Endothelial cell of umbilical vein (primary cell): ENCODE results near the gene VAV2. TPM values are rescaled to one million over a fixed set of nuclear protein-coding genes. Genes with fewer than 3 reads are reported as not detected.

Experiments
- BruUV-seq: library from RNA; stranded (reverse); fragments of 400-500 nt; replicated peaks from 2 replicates; lab custom pipeline; 2021; lab: Mats Ljungman, UMichigan
- CTCF ChIA-PET: fragments of 300-600, 350-600 bp; sonication (Branson Sonifier 250); formaldehyde crosslinking; loops from one replicate; lab custom pipeline; 2021; ENCODE audit warnings: antibody characterized with exemption, inconsistent platforms; lab: Charles Lee
- POLR2A ChIA-PET: fragments of 300-600, 350-600 bp; sonication (Branson Sonifier 250); formaldehyde crosslinking; loops from one replicate; lab custom pipeline; 2021; ENCODE audit warnings: antibody characterized with exemption, inconsistent platforms; lab: Charles Lee
- DNase-seq: peaks from one replicate; pipeline ENCODE4 v3.0.0-alpha.2; 2011; ENCODE audit warnings: low read depth, low spot score
- FAIRE-seq: peaks from 2 replicates; lab custom pipeline; 2011; peaks lifted over from hg19 to GRCh38; lab: Jason Lieb, UNC
- H2AFZ ChIP-seq: 2 replicates; pipeline ENCODE4 v1.6.0; 2012; ENCODE audit warnings: low read depth, low read length, control low read depth, inconsistent platforms
- H3K27ac ChIP-seq: 2 replicates; pipeline ENCODE4 v1.5.1; 2011; ENCODE audit warnings: low read depth, mild to moderate bottlenecking, control low read depth, low read length, moderate library complexity; ENCODE audit not compliant: insufficient read depth
- H3K27me3 ChIP-seq, 2 experiments: 2 replicates each; pipeline versions ENCODE4 v1.6.0 to v1.6.1; 2011; ENCODE audit warnings: low read length in 2 of 2, mixed read lengths in 1 of 2; ENCODE audit not compliant: control insufficient read depth in 2 of 2, insufficient read depth in 2 of 2
- H3K36me3 ChIP-seq, 2 experiments: 2 replicates in 1 of 2; 3 replicates in 1 of 2; pipeline ENCODE4 v1.5.1; 2011; ENCODE audit warnings: low read length in 2 of 2, mild to moderate bottlenecking in 1 of 2, moderate library complexity in 1 of 2; ENCODE audit not compliant: control insufficient read depth in 2 of 2, insufficient read depth in 2 of 2; ENCODE audit errors: extremely low read depth in 1 of 2
- H3K4me1 ChIP-seq: 3 replicates; pipeline ENCODE4 v1.5.1; 2011; ENCODE audit warnings: mild to moderate bottlenecking, low read length; ENCODE audit not compliant: control insufficient read depth, insufficient read depth; ENCODE audit errors: extremely low read depth
- H3K4me2 ChIP-seq: 2 replicates; pipeline ENCODE4 v1.6.1; 2011; ENCODE audit warnings: low read length, control low read depth, mixed read lengths; ENCODE audit not compliant: insufficient read depth
- H3K4me3 ChIP-seq, 3 experiments: fragments of 200-600 bp in 1 of 3; sonication (generic), shearing (Covaris generic) in 1 of 3; replicated peaks in 1 of 3; 2 replicates each; pipeline ENCODE4 v1.5.1; 2011 to 2016; ENCODE audit warnings: control low read depth in 3 of 3, low read length in 3 of 3, mild to moderate bottlenecking in 2 of 3, inconsistent platforms in 1 of 3, low read depth in 1 of 3, moderate library complexity in 1 of 3; ENCODE audit not compliant: insufficient read depth in 1 of 3
- H3K79me2 ChIP-seq: 2 replicates; pipeline ENCODE4 v1.6.0; 2012; ENCODE audit warnings: low read length, inconsistent platforms; ENCODE audit not compliant: control insufficient read depth, insufficient read depth
- H3K9ac ChIP-seq: replicated peaks from 2 replicates; pipeline ENCODE3; 2011; ENCODE audit warnings: low read length, control low read depth; ENCODE audit not compliant: insufficient read depth; ENCODE audit errors: extremely low read depth
- H3K9me1 ChIP-seq: replicated peaks from 3 replicates; pipeline ENCODE4 v1.6.0; 2011; ENCODE audit warnings: mild to moderate bottlenecking, low read length; ENCODE audit not compliant: control insufficient read depth, insufficient read depth; ENCODE audit errors: extremely low read depth
- H3K9me3 ChIP-seq: replicated peaks from 2 replicates; pipeline ENCODE4 v1.5.1; 2012; ENCODE audit warnings: low read length, inconsistent platforms; ENCODE audit not compliant: control insufficient read depth, insufficient read depth
- H4K20me1 ChIP-seq: replicated peaks from 2 replicates; pipeline ENCODE3; 2011; ENCODE audit warnings: mild to moderate bottlenecking, low read length; ENCODE audit not compliant: control insufficient read depth, insufficient read depth; ENCODE audit errors: extremely low read depth
- CTCF ChIP-seq, 2 donors: IDR thresholded peaks; 1 replicate in 1 of 2; 2 replicates in 1 of 2; pipeline ENCODE4 v1.5.1; 2011; ENCODE audit warnings: low read length in 2 of 2, mild to moderate bottlenecking in 2 of 2, moderate library complexity in 2 of 2, control low read depth in 1 of 2, inconsistent platforms in 1 of 2, low read depth in 1 of 2; ENCODE audit not compliant: insufficient read depth in 1 of 2; ENCODE audit errors: extremely low read depth in 1 of 2
- EZH2 ChIP-seq: IDR thresholded peaks from 2 replicates; pipeline ENCODE4 v1.6.1; 2012; ENCODE audit warnings: borderline replicate concordance, low read depth, mild to moderate bottlenecking, moderate library complexity, low read length, inconsistent platforms; ENCODE audit not compliant: severe bottlenecking
- FOS ChIP-seq: IDR thresholded peaks from 2 replicates; pipeline ENCODE4 v1.6.1; 2011; ENCODE audit warnings: mild to moderate bottlenecking, low read length, moderate library complexity, borderline replicate concordance; ENCODE audit not compliant: insufficient read depth
- GATA2 ChIP-seq: IDR thresholded peaks from 2 replicates; pipeline ENCODE4 v1.7.0; 2011; ENCODE audit warnings: low read depth, mild to moderate bottlenecking, moderate library complexity, mixed read lengths, low read length; ENCODE audit not compliant: insufficient read length, insufficient read depth
- JUN ChIP-seq: IDR thresholded peaks from 2 replicates; pipeline ENCODE4 v1.6.1; 2011; ENCODE audit warnings: borderline replicate concordance, low read depth; ENCODE audit not compliant: insufficient read length, insufficient read depth
- MAX ChIP-seq: IDR thresholded peaks from 2 replicates; pipeline ENCODE4 v1.6.1; 2011; ENCODE audit not compliant: insufficient read depth, insufficient read length
- MYC ChIP-seq: IDR thresholded peaks from one replicate; pipeline ENCODE4 v1.6.1; 2011; ENCODE audit warnings: mild to moderate bottlenecking, low read depth, low read length
- POLR2A ChIP-seq: IDR thresholded peaks from 2 replicates; pipeline ENCODE4 v1.6.1; 2012; ENCODE audit warnings: low read depth, mild to moderate bottlenecking, control low read depth, low read length
- POLR2AphosphoS5 ChIP-seq: IDR thresholded peaks from 2 replicates; pipeline ENCODE4 v1.6.1; 2012; ENCODE audit warnings: low read depth, mild to moderate bottlenecking, control low read depth, low read length, moderate library complexity; ENCODE audit not compliant: insufficient read depth
- dilution Hi-C: fragments of 300-500 bp; cut with MboI; formaldehyde crosslinking; loops from one replicate; pipeline ENCODE4 v1.15.0; 2019; ENCODE audit warnings: low sequenced_read_pairs; ENCODE audit not compliant: extremely low pct_ligation_motif_present
- intact Hi-C: fragments of 100-400 bp; cut with micrococcal nuclease; formaldehyde crosslinking; loops from one replicate; pipeline ENCODE4 v1.10.0; 2022
- polyA plus RNA-seq, 4 experiments: library from polyadenylated mRNA; depleted of rRNA in 3 of 4; stranded (reverse) in 3 of 4; unstranded in 1 of 4; fragments of >200 nt; gene quantifications; 2 replicates each; pipeline versions ENCODE4 v1.2.1 to v1.2.3, GENCODE V29; 2011 to 2012; ENCODE audit warnings: missing spikeins in 1 of 4
- total RNA-seq: library from RNA; stranded (reverse); gene quantifications from 2 replicates; pipeline ENCODE4 v1.2.3, GENCODE V29; 2021

Gene VAV2
- total and polyA plus RNA-seq, 2 donors (not counting 3 experiments of a cell fraction or from before 2014, with no cell fraction given): 10.6 to 30.6 TPM

- Histone ChIP-seq H2AFZ (no peak overlapping the region), H3K9ac (no peak overlapping the region), H3K79me2 (no peaks in the 10 kb centered on the region), H3K9me3 (no peaks in the 10 kb centered on the region), H3K4me1 (no peaks in the 10 kb centered on the region), H3K36me3 (peaks cover 0 to 22% of the 10 kb centered on the region in 2 experiments), H4K20me1 (no peaks in the 10 kb centered on the region), H3K9me1 (no peaks in the 10 kb centered on the region), H3K27ac (no peak overlapping the region), H3K27me3 (no peaks in the 10 kb centered on the region), H3K4me3 (no peak overlapping the region), H3K4me2 (no peak overlapping the region)
- BruUV-seq: no TSS peak
- CTCF ChIA-PET: interaction anchor here (2.9 kb wide), 1 partner anchor 14 kb away, joined by 23 read pairs; no protein-coding TSS in a partner anchor
- intact Hi-C loops (no loop called here), dilution Hi-C loops (no loop called here)
- DNase-seq (no peak), FAIRE-seq (no peak)
- TF ChIP-seq POLR2AphosphoS5 (no peak), MYC (no peak), GATA2 (no peak), EZH2 (no peak), MAX (no peak), FOS (no peak), POLR2A (no peak), JUN (no peak), CTCF (IDR thresholded peaks at IDR 0.05; ENCODE audit: extremely low read depth in 1 of 2, insufficient read depth in 1 of 2, low read depth in 1 of 2, low read length in 2 of 2) (no peak)
- POLR2A ChIA-PET: no interaction called here
Observed at GRCh38 chr9:133767625-133768024, 224.5 kb downstream of the VAV2 start.
